GM18505 (cell line): ENCODE results near the gene UST.
"Not testable (repeated sequence)": the region's sequence is repeated elsewhere in the genome, so short reads cannot be mapped to it uniquely, and the experiment has no call there.

Experiments used
- ATAC-seq: cut with Tn5 transposase; IDR thresholded peaks from one replicate; pipeline ENCODE4 v1.9.1; 2021; ENCODE audit not compliant: unreplicated experiment
- POLR2A ChIP-seq: IDR thresholded peaks from 4 replicates; pipeline ENCODE4 v1.6.1; 2011; ENCODE audit warnings: borderline replicate concordance; ENCODE audit not compliant: insufficient read depth, insufficient read length; ENCODE audit errors: extremely low read depth

UST gene

GRCh38 chr6:148837941-148838340 lies 91.1 kb downstream of the UST start:
- TF ChIP-seq POLR2A = no peak
- ATAC-seq = no peak

- TF ChIP-seq POLR2A = no peak
- ATAC-seq = no peak
These were observed 92.2 kb downstream of the UST start for GRCh38 chr6:148839044-148839443.

GRCh38 chr6:148840256-148840655 lies 93.4 kb downstream of the UST start:
- ATAC-seq = no peak

GRCh38 chr6:148842296-148843019 lies 95.6 kb downstream of the UST start:
- ATAC-seq = no peak
- no peak for TF ChIP-seq POLR2A

More at GRCh38 chr6:148840256-148840655, 93.4 kb downstream of the UST start:
- TF ChIP-seq POLR2A = no peak

- TF ChIP-seq POLR2A = no peak
- no peak for ATAC-seq
These were observed 98.6 kb downstream of the UST start for GRCh38 chr6:148845464-148845863.

- ATAC-seq = no peak
- no peak for TF ChIP-seq POLR2A
These were observed 100.2 kb downstream of the UST start for GRCh38 chr6:148846778-148847761.

GRCh38 chr6:148848915-148849314 lies 102.1 kb downstream of the UST start:
- TF ChIP-seq POLR2A = no peak
- no peak for ATAC-seq

- ATAC-seq = not testable (repeated sequence)
These were observed 102.6 kb downstream of the UST start for GRCh38 chr6:148849449-148849848.

- no peak for TF ChIP-seq POLR2A
- no peak for ATAC-seq
These were observed 104.1 kb downstream of the UST start for GRCh38 chr6:148850964-148851363.

GRCh38 chr6:148851683-148852556 lies 105.1 kb downstream of the UST start:
- no peak for TF ChIP-seq POLR2A
- no peak for ATAC-seq

- no peak for TF ChIP-seq POLR2A
These were observed 105.9 kb downstream of the UST start for GRCh38 chr6:148852688-148853087.

GRCh38 chr6:148853113-148853512 lies 106.3 kb downstream of the UST start:
- not testable (repeated sequence) for ATAC-seq

More at GRCh38 chr6:148852688-148853087, 105.9 kb downstream of the UST start:
- no peak for ATAC-seq

- no peak for ATAC-seq
- no peak for TF ChIP-seq POLR2A
These were observed 107.3 kb downstream of the UST start for GRCh38 chr6:148854096-148854495.

- no peak for ATAC-seq
- no peak for TF ChIP-seq POLR2A
These were observed 108.2 kb downstream of the UST start for GRCh38 chr6:148854992-148855391.

- no peak for TF ChIP-seq POLR2A
- ATAC-seq = no peak
These were observed 108.9 kb downstream of the UST start for GRCh38 chr6:148855744-148856143.
